IMR-90 (cell line): ENCODE results near the gene GNA15. TPM values are rescaled to one million over a fixed set of nuclear protein-coding genes. Genes with fewer than 3 reads are reported as not detected.

Experiments
- ATAC-seq: fragments of 200-7000 bp; cut with Tn5 transposase; 2 replicates; pipeline ENCODE4 v1.9.1; 2020; ENCODE audit warnings: low read depth, mild to moderate bottlenecking, moderate library complexity
- BruUV-seq: library from RNA; stranded (reverse); fragments of 400-500 nt; replicated peaks from 2 replicates; lab custom pipeline; 2021; lab: Mats Ljungman, UMichigan
- CTCF ChIA-PET: fragments of 300-600 bp; formaldehyde crosslinking; extraction: SDS; loops from one replicate; lab custom pipeline; 2021; ENCODE audit warnings: antibody characterized with exemption; lab: Yijun Ruan, JAX
- POLR2A ChIA-PET: fragments of 300-600 bp; sonication (Branson Sonifier 250); formaldehyde crosslinking; loops from one replicate; lab custom pipeline; 2022; ENCODE audit warnings: antibody characterized with exemption; ENCODE audit not compliant: unreplicated experiment; lab: Charles Lee
- DNase-seq: peaks from one replicate; pipeline ENCODE4 v3.0.0; 2013
- H2AFZ ChIP-seq: replicated peaks from 2 replicates; pipeline ENCODE3; 2013; ENCODE audit warnings: low read length, mild to moderate bottlenecking; ENCODE audit not compliant: poor library complexity
- H2AK5ac ChIP-seq: 2 replicates; pipeline ENCODE4 v1.6.1; 2013; ENCODE audit warnings: low read depth, low read length, inconsistent platforms
- H2AK9ac ChIP-seq: replicated peaks from 2 replicates; pipeline ENCODE3; 2013; ENCODE audit warnings: mild to moderate bottlenecking, low read depth, low read length, moderate library complexity; ENCODE audit not compliant: poor library complexity
- H2BK120ac ChIP-seq: 2 replicates; pipeline ENCODE4 v1.6.1; 2013; ENCODE audit warnings: low read depth, low read length, inconsistent platforms
- H2BK15ac ChIP-seq: 3 replicates; pipeline ENCODE4 v1.6.1; 2013; ENCODE audit warnings: low read depth, low read length, inconsistent platforms
- H2BK20ac ChIP-seq: 2 replicates; pipeline ENCODE4 v1.6.1; 2013; ENCODE audit warnings: low read depth, mild to moderate bottlenecking, inconsistent platforms, low read length, moderate library complexity
- H2BK5ac ChIP-seq: 2 replicates; pipeline ENCODE4 v1.6.1; 2013; ENCODE audit warnings: mild to moderate bottlenecking, low read depth, low read length, inconsistent platforms; ENCODE audit not compliant: poor library complexity, severe bottlenecking
- H3K14ac ChIP-seq: replicated peaks from 2 replicates; pipeline ENCODE4 v1.6.1; 2013; ENCODE audit warnings: low read depth, low read length, inconsistent platforms
- H3K18ac ChIP-seq: 2 replicates; pipeline ENCODE4 v1.6.1; 2013; ENCODE audit warnings: low read depth, low read length, control low read depth
- H3K23ac ChIP-seq: 2 replicates; pipeline ENCODE4 v1.6.1; 2013; ENCODE audit warnings: low read depth, low read length, inconsistent platforms
- H3K27ac ChIP-seq: 2 replicates; pipeline ENCODE4 v1.5.1; 2013; ENCODE audit warnings: mild to moderate bottlenecking, control low read depth, low read length; ENCODE audit not compliant: insufficient read depth
- H3K27me3 ChIP-seq: 2 replicates; pipeline ENCODE4 v1.6.1; 2013; ENCODE audit warnings: low read length; ENCODE audit not compliant: control insufficient read depth, insufficient read depth
- H3K36me3 ChIP-seq: 2 replicates; pipeline ENCODE4 v1.6.1; 2013; ENCODE audit warnings: low read length, mixed read lengths; ENCODE audit not compliant: control insufficient read depth, insufficient read depth
- H3K4ac ChIP-seq: 2 replicates; pipeline ENCODE4 v1.6.1; 2013; ENCODE audit warnings: low read depth, low read length, inconsistent platforms
- H3K4me1 ChIP-seq: 2 replicates; pipeline ENCODE4 v1.6.1; 2013; ENCODE audit warnings: low read length, mixed read lengths; ENCODE audit not compliant: control insufficient read depth, insufficient read depth
- H3K4me2 ChIP-seq: 2 replicates; pipeline ENCODE4 v1.6.1; 2013; ENCODE audit warnings: low read depth, mild to moderate bottlenecking, control low read depth, low read length, moderate library complexity
- H3K4me3 ChIP-seq: 2 replicates; pipeline ENCODE4 v1.5.1; 2013; ENCODE audit warnings: low read depth, mild to moderate bottlenecking, control low read depth, low read length, moderate library complexity; ENCODE audit not compliant: insufficient read depth
- H3K56ac ChIP-seq: 2 replicates; pipeline ENCODE4 v1.6.1; 2013; ENCODE audit warnings: low read length, inconsistent platforms; ENCODE audit not compliant: insufficient read depth; ENCODE audit errors: extremely low read depth
- H3K79me1 ChIP-seq, 2 experiments: 2 replicates each; pipeline ENCODE4 v1.6.1; 2013; ENCODE audit warnings: low read length in 2 of 2, inconsistent platforms in 1 of 2, low read depth in 1 of 2
- H3K9ac ChIP-seq: 2 replicates; pipeline ENCODE4 v1.6.1; 2013; ENCODE audit warnings: low read depth, low read length, control low read depth
- H3K9me1 ChIP-seq: 2 replicates; pipeline ENCODE4 v1.6.1; 2013; ENCODE audit warnings: low read length, inconsistent platforms; ENCODE audit not compliant: insufficient read depth
- H3K9me3 ChIP-seq: 2 replicates; pipeline ENCODE4 v1.6.1; 2013; ENCODE audit warnings: low read length; ENCODE audit not compliant: control insufficient read depth, insufficient read depth
- H4K20me1 ChIP-seq: 2 replicates; pipeline ENCODE4 v1.6.1; 2013; ENCODE audit warnings: low read length, inconsistent platforms; ENCODE audit not compliant: insufficient read depth
- H4K5ac ChIP-seq: 2 replicates; pipeline ENCODE4 v1.6.1; 2013; ENCODE audit warnings: mild to moderate bottlenecking, low read depth, low read length, control low read depth
- H4K8ac ChIP-seq, 2 experiments: 2 replicates each; pipeline ENCODE4 v1.6.1; 2013; ENCODE audit warnings: low read depth in 2 of 2, low read length in 2 of 2, control low read depth in 1 of 2, inconsistent platforms in 1 of 2
- H4K91ac ChIP-seq: 2 replicates; pipeline ENCODE4 v1.6.1; 2013; ENCODE audit warnings: low read depth, low read length, inconsistent platforms; ENCODE audit not compliant: insufficient read depth
- CHD1 ChIP-seq: IDR thresholded peaks from 2 replicates; pipeline ENCODE4 v1.6.1; 2012; ENCODE audit warnings: low read depth, low read length, improper control_type of control experiment
- FOS ChIP-seq: fragments of 150-350 bp; IDR thresholded peaks from 2 replicates; pipeline ENCODE4 v1.6.1; 2016; ENCODE audit warnings: low read depth, low read length
- MAFK ChIP-seq: IDR thresholded peaks from 2 replicates; pipeline ENCODE4 v1.6.1; 2012; ENCODE audit warnings: low read depth, low read length, improper control_type of control experiment
- MXI1 ChIP-seq: IDR thresholded peaks from 2 replicates; pipeline ENCODE4 v1.6.1; 2012; ENCODE audit warnings: low read depth, mild to moderate bottlenecking, low read length, moderate library complexity, borderline replicate concordance
- RAD21 ChIP-seq: IDR thresholded peaks from 2 replicates; pipeline ENCODE4 v1.6.1; 2012; ENCODE audit warnings: low read length, improper control_type of control experiment
- RFX5 ChIP-seq: IDR thresholded peaks from 2 replicates; pipeline ENCODE4 v1.8.0; 2012; ENCODE audit warnings: low read depth, mild to moderate bottlenecking, low read length, moderate library complexity
- WGBS, 2 experiments: methylation state at CpG; one replicate each; pipeline versions ENCODE4 v1.1.5 to v1.1.7; 2013; ENCODE audit warnings: missing lambda C conversion rate in 2 of 2; ENCODE audit not compliant: insufficient read length in 1 of 2; ENCODE audit errors: extremely low coverage in 2 of 2; 5-methylcytosine and 5-hydroxymethylcytosine counted together
- dilution Hi-C: fragments of 300-500 bp; cut with HindIII; formaldehyde crosslinking; loops from one replicate; pipeline ENCODE4 v1.14.3; 2018; ENCODE audit warnings: low sequenced_read_pairs; ENCODE audit not compliant: unreplicated experiment
- in situ Hi-C: fragments of 300-500 bp; cut with MboI; formaldehyde crosslinking; loops from 3 replicates; pipeline ENCODE4 v1.14.3; 2019; ENCODE audit warnings: low sequenced_read_pairs, inconsistent platforms, mixed read lengths
- intact Hi-C: fragments of 100-400 bp; cut with micrococcal nuclease; formaldehyde crosslinking; loops from 2 replicates; pipeline ENCODE4 v1.10.0; 2022
- polyA plus RNA-seq, 3 experiments: library from polyadenylated mRNA; depleted of rRNA; stranded (reverse); fragments of >200 nt; gene quantifications; 2 replicates each; pipeline ENCODE4 v1.2.3, GENCODE V29; 2012; ENCODE audit warnings: low replicate concordance in 1 of 3
- total RNA-seq: library from RNA; depleted of rRNA; stranded (reverse); fragments of >200 nt; gene quantifications from 2 replicates; pipeline ENCODE4 v1.2.3, GENCODE V29; 2012
- TF ChIP-seq, protein P1 (sequence below): fragments of 150-350 bp; IDR thresholded peaks from 2 replicates; pipeline ENCODE4 v1.6.1; 2017; ENCODE audit warnings: mild to moderate bottlenecking, antibody characterized with exemption, low read length, low read depth
- TF ChIP-seq, protein P2 (sequence below): conservative IDR thresholded peaks from 2 replicates; pipeline ENCODE4 v1.5.1; 2012; ENCODE audit warnings: mild to moderate bottlenecking, low read depth, low read length, improper control_type of control experiment

Gene GNA15
- total and polyA plus RNA-seq, 2 of the 4 experiments (the other 2 are of a cell fraction), result 0.18 TPM; not detected in 1

DNA sequence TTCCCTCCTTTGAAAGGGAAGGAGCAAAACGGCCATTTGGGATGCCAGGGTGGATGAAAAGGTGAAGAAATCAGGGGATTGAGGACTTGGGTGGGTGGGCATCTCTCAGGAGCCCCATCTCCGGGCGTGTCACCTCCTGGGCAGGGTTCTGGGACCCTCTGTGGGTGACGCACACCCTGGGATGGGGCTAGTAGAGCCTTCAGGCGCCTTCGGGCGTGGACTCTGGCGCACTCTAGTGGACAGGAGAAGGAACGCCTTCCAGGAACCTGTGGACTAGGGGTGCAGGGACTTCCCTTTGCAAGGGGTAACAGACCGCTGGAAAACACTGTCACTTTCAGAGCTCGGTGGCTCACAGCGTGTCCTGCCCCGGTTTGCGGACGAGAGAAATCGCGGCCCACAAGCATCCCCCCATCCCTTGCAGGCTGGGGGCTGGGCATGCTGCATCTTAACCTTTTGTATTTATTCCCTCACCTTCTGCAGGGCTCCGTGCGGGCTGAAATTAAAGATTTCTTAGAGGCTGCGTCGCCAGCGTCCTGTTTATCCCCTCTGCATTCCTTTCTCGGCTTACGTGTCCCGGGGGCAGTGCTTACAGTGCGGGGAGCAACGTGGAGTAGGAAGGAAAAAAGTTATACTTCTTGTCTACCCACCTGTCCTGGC lies 27.5 kb downstream of the GNA15 start (continued):
- TF ChIP-seq, protein P1, sequence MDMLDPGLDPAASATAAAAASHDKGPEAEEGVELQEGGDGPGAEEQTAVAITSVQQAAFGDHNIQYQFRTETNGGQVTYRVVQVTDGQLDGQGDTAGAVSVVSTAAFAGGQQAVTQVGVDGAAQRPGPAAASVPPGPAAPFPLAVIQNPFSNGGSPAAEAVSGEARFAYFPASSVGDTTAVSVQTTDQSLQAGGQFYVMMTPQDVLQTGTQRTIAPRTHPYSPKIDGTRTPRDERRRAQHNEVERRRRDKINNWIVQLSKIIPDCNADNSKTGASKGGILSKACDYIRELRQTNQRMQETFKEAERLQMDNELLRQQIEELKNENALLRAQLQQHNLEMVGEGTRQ, result no peak
- TF ChIP-seq MAFK, result no peak

DNA sequence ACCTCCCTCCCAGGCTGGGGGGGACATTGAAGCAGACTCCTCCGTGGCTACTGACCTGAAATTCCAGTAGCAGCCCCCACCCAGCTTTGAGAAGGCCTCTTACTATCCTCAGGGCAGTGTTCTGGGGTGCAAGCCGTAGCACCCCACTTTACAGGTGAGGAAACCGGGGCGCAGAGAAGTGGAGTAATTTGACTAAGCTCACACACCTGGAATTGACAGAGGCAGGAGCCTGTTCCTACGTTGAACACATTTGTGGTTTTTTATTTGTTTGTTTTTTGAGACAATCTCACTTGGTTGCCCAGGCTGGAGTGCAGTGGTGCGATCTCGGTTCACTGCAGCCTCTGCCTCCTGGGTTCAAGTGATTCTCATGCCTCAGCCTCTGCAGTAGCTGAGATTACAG lies 28.1 kb downstream of the GNA15 start:
- H3K79me1 ChIP-seq, result no peaks in the 10 kb centered on the region
- peaks cover 4% of the 10 kb centered on the region; the same call in 1 of the 2 replicates for H3K9me3 ChIP-seq
- no peak overlapping the region for H2AK5ac ChIP-seq
- no peak overlapping the region for H3K4me2 ChIP-seq
- peak overlapping the region; percentile 55 for H2AK9ac ChIP-seq
- BruUV-seq, result no TSS peak
- H3K14ac ChIP-seq, result no peak overlapping the region
- no peak overlapping the region for H4K8ac ChIP-seq
- H4K91ac ChIP-seq, result no peak overlapping the region
- no peak overlapping the region for H3K56ac ChIP-seq
- peak overlapping the region; percentile 91 for H2AFZ ChIP-seq
- H3K23ac ChIP-seq, result no peak overlapping the region
- no peak overlapping the region for H3K4me3 ChIP-seq
- H3K18ac ChIP-seq, result no peak overlapping the region
- no peaks in the 10 kb centered on the region for H4K20me1 ChIP-seq
- H2BK15ac ChIP-seq, result no peak overlapping the region
- no peak overlapping the region for H4K5ac ChIP-seq
- intact Hi-C loops, result loop anchor here (1.0 kb wide), 4 partner anchors 35 to 208 kb away; no protein-coding TSS in a partner anchor
- no peak overlapping the region for H2BK5ac ChIP-seq
- dilution Hi-C loops, result no loop called here
- H3K9ac ChIP-seq, result no peak overlapping the region
- H3K4ac ChIP-seq, result no peak overlapping the region
- no peaks in the 10 kb centered on the region for H3K36me3 ChIP-seq
- in situ Hi-C loops, result loop anchor here (5.0 kb wide), 1 partner anchor 207 kb away; no protein-coding TSS in a partner anchor
- no peak overlapping the region; the same call in 1 of the 2 replicates for H2BK120ac ChIP-seq
- no peak overlapping the region for H3K27ac ChIP-seq
- DNase-seq, result no peak
- no peaks in the 10 kb centered on the region for H3K9me1 ChIP-seq
- ATAC-seq, result no peak
- no CpG with 5 or more reads among the region's 7 CpGs for WGBS, 2 experiments
- no peaks in the 10 kb centered on the region for H3K27me3 ChIP-seq
- TF ChIP-seq, protein P1, result no peak
- no peak for TF ChIP-seq RFX5
- no peak for TF ChIP-seq MXI1
- TF ChIP-seq FOS, result no peak
- no peak for TF ChIP-seq CHD1
- no peak for TF ChIP-seq RAD21
- TF ChIP-seq, protein P2, sequence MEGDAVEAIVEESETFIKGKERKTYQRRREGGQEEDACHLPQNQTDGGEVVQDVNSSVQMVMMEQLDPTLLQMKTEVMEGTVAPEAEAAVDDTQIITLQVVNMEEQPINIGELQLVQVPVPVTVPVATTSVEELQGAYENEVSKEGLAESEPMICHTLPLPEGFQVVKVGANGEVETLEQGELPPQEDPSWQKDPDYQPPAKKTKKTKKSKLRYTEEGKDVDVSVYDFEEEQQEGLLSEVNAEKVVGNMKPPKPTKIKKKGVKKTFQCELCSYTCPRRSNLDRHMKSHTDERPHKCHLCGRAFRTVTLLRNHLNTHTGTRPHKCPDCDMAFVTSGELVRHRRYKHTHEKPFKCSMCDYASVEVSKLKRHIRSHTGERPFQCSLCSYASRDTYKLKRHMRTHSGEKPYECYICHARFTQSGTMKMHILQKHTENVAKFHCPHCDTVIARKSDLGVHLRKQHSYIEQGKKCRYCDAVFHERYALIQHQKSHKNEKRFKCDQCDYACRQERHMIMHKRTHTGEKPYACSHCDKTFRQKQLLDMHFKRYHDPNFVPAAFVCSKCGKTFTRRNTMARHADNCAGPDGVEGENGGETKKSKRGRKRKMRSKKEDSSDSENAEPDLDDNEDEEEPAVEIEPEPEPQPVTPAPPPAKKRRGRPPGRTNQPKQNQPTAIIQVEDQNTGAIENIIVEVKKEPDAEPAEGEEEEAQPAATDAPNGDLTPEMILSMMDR, result no peak
- ChIA-PET CTCF (interaction anchor here (1.1 kb wide), 1 partner anchor 214 kb away, joined by 4 read pairs; no protein-coding TSS in a partner anchor), POLR2A (no interaction called here)
- no peaks in the 10 kb centered on the region; the same call in 1 of the 2 replicates for H3K4me1 ChIP-seq
- no peak overlapping the region for H2BK20ac ChIP-seq
